ENCODE measurements around the gene PTK6.

GRCh38 chr20:63572071-63572787 is 35.1 kb upstream of the PTK6 start:
- TF ChIP-seq POLR2AphosphoS5 (IDR thresholded peaks at IDR 0.05; ENCODE audit: borderline replicate concordance, low read depth, low read length) = no peak
- no peak for TF ChIP-seq EZH2 (IDR thresholded peaks at IDR 0.05)
